Progenitor cell of endocrine pancreas (in vitro differentiated cells): ENCODE data around the gene TNPO1. TPM values are rescaled to one million over a fixed set of nuclear protein-coding genes. Genes with fewer than 3 reads are reported as not detected.

Experiments used
- DNase-seq: peaks from one replicate; pipeline ENCODE4 v3.0.0; 2021; ENCODE audit warnings: low spot score; ENCODE audit not compliant: unreplicated experiment
- H3K27ac Mint-ChIP-seq: 2 replicates; pipeline ENCODE4 v1.8.0; 2021; ENCODE audit warnings: mild to moderate bottlenecking, moderate library complexity, mixed read lengths
- H3K27me3 Mint-ChIP-seq: 2 replicates; pipeline ENCODE4 v1.8.0; 2021; ENCODE audit warnings: mixed read lengths
- H3K36me3 Mint-ChIP-seq: 2 replicates; pipeline ENCODE4 v1.8.0; 2022; ENCODE audit warnings: mixed read lengths; ENCODE audit not compliant: insufficient read depth
- H3K4me1 Mint-ChIP-seq: 2 replicates; pipeline ENCODE4 v1.8.0; 2021; ENCODE audit warnings: low read depth, mixed read lengths
- H3K4me3 Mint-ChIP-seq: 2 replicates; pipeline ENCODE4 v1.8.0; 2021; ENCODE audit warnings: low read depth, mild to moderate bottlenecking, moderate library complexity, mixed read lengths
- H3K9me3 Mint-ChIP-seq: 2 replicates; pipeline ENCODE4 v1.8.0; 2021; ENCODE audit warnings: low read depth, mixed read lengths
- CTCF ChIP-seq: fragments of 200-600 bp; sonication (generic); IDR thresholded peaks from one replicate; pipeline ENCODE4 v1.5.0; 2021; ENCODE audit warnings: antibody characterized with exemption, mild to moderate bottlenecking; ENCODE audit not compliant: unreplicated experiment
- total RNA-seq: library from RNA; stranded (reverse); gene quantifications from 2 replicates; pipeline ENCODE4 v1.2.1, GENCODE V29; 2021

TNPO1 gene
- total RNA-seq, 1 donor from 2014 or later = 149 TPM

- Mint-ChIP-seq H3K4me3 (no peak overlapping the region), H3K27ac (no peak overlapping the region), H3K36me3 (no peaks in the 10 kb centered on the region), H3K9me3 (peaks cover 14% of the 10 kb centered on the region), H3K27me3 (no peaks in the 10 kb centered on the region), H3K4me1 (no peaks in the 10 kb centered on the region)
- DNase-seq = no peak
- TF ChIP-seq CTCF = no peak
These were observed 33.1 kb upstream of the TNPO1 start for GRCh38 chr5:72783354-72783753.

GRCh38 chr5:72784129-72784528 is 32.3 kb upstream of the TNPO1 start:
- DNase-seq = no peak
- Mint-ChIP-seq H3K9me3 (peaks cover 12% of the 10 kb centered on the region), H3K36me3 (no peaks in the 10 kb centered on the region), H3K27ac (no peak overlapping the region), H3K4me3 (no peak overlapping the region), H3K4me1 (peaks cover 3% of the 10 kb centered on the region), H3K27me3 (no peaks in the 10 kb centered on the region)
- no peak for TF ChIP-seq CTCF

- DNase-seq = no peak
- Mint-ChIP-seq H3K9me3 (peaks cover 4% of the 10 kb centered on the region), H3K27ac (no peak overlapping the region), H3K36me3 (no peaks in the 10 kb centered on the region), H3K4me3 (no peak overlapping the region), H3K27me3 (no peaks in the 10 kb centered on the region), H3K4me1 (peaks cover 3% of the 10 kb centered on the region)
- no peak for TF ChIP-seq CTCF
These were observed 30.7 kb upstream of the TNPO1 start for GRCh38 chr5:72785801-72786200.

- Mint-ChIP-seq H3K27me3 (no peaks in the 10 kb centered on the region), H3K27ac (no peak overlapping the region), H3K9me3 (peaks cover 4% of the 10 kb centered on the region), H3K4me1 (peaks cover 3% of the 10 kb centered on the region), H3K36me3 (no peaks in the 10 kb centered on the region), H3K4me3 (no peak overlapping the region)
- no peak for DNase-seq
- TF ChIP-seq CTCF = no peak
These were observed 29.8 kb upstream of the TNPO1 start for GRCh38 chr5:72786676-72787075.

GRCh38 chr5:72788866-72789505 is 27.5 kb upstream of the TNPO1 start:
- H3K27me3 Mint-ChIP-seq = peaks cover 2% of the 10 kb centered on the region
- no peak for TF ChIP-seq CTCF
- no peak overlapping the region for H3K4me3 Mint-ChIP-seq
- no peaks in the 10 kb centered on the region for H3K36me3 Mint-ChIP-seq
- DNase-seq = no peak
- no peak overlapping the region for H3K27ac Mint-ChIP-seq
- H3K4me1 Mint-ChIP-seq = peaks cover 8% of the 10 kb centered on the region
- peaks cover 4% of the 10 kb centered on the region for H3K9me3 Mint-ChIP-seq
